RWPE1 (cell line): ENCODE measurements around the gene IFRD1.

Source experiments
- CTCF ChIA-PET: fragments of 350-600 bp; sonication (Branson Sonifier 250); formaldehyde crosslinking; extraction: SDS; loops from one replicate; lab custom pipeline; 2021; lab: Yijun Ruan, JAX
- POLR2A ChIA-PET: fragments of 400-600 bp; formaldehyde crosslinking; extraction: SDS; loops from one replicate; lab custom pipeline; 2020; ENCODE audit warnings: antibody characterized with exemption; ENCODE audit not compliant: low non-redundant PET; lab: Yijun Ruan, JAX
- DNase-seq: peaks from one replicate; pipeline ENCODE4 v3.0.0; 2012; ENCODE audit warnings: low spot score
- H3K27ac ChIP-seq: fragments of 450-650 bp; 2 replicates; pipeline ENCODE4 v1.5.1; 2017
- TF ChIP-seq, protein P1 (sequence below): fragments of 450-650 bp; conservative IDR thresholded peaks from 2 replicates; pipeline ENCODE4 v1.5.1; 2017; ENCODE audit warnings: low read depth, mild to moderate bottlenecking

IFRD1 gene

GRCh38 chr7:112476390-112477052, 26.3 kb downstream of the IFRD1 start:
- DNase-seq: no peak
- TF ChIP-seq, protein P1, sequence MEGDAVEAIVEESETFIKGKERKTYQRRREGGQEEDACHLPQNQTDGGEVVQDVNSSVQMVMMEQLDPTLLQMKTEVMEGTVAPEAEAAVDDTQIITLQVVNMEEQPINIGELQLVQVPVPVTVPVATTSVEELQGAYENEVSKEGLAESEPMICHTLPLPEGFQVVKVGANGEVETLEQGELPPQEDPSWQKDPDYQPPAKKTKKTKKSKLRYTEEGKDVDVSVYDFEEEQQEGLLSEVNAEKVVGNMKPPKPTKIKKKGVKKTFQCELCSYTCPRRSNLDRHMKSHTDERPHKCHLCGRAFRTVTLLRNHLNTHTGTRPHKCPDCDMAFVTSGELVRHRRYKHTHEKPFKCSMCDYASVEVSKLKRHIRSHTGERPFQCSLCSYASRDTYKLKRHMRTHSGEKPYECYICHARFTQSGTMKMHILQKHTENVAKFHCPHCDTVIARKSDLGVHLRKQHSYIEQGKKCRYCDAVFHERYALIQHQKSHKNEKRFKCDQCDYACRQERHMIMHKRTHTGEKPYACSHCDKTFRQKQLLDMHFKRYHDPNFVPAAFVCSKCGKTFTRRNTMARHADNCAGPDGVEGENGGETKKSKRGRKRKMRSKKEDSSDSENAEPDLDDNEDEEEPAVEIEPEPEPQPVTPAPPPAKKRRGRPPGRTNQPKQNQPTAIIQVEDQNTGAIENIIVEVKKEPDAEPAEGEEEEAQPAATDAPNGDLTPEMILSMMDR: no peak
- ChIA-PET CTCF (interaction anchor here (0.6 kb wide), 1 partner anchor 72 kb away, joined by 3 read pairs; no protein-coding TSS in a partner anchor), POLR2A (no interaction called here)
- H3K27ac ChIP-seq: no peak overlapping the region

GRCh38 chr7:112481121-112481736, 31.0 kb downstream of the IFRD1 start:
- TF ChIP-seq, protein P1: no peak
- H3K27ac ChIP-seq: no peak overlapping the region
- no peak for DNase-seq
- ChIA-PET CTCF (interaction anchor here (0.7 to 1.5 kb wide), 4 partner anchors 10 to 279 kb away, joined by 3 to 4 read pairs (median 4); partner anchors contain the start of gene IFRD1), POLR2A (interaction anchor here (0.6 kb wide), 1 partner anchor 31 kb away, joined by 3 read pairs; the partner anchor contains the start of gene IFRD1)

GRCh38 chr7:112481833-112482670, 31.8 kb downstream of the IFRD1 start:
- no peak overlapping the region for H3K27ac ChIP-seq
- ChIA-PET CTCF (interaction anchor here (0.8 kb wide), 1 partner anchor 280 kb away, joined by 3 read pairs; no protein-coding TSS in a partner anchor), POLR2A (interaction anchor here (0.6 kb wide), 1 partner anchor 32 kb away, joined by 3 read pairs; the partner anchor contains the start of gene IFRD1)
- peak; percentile 82 for DNase-seq
- TF ChIP-seq, protein P1: no peak

DNA sequence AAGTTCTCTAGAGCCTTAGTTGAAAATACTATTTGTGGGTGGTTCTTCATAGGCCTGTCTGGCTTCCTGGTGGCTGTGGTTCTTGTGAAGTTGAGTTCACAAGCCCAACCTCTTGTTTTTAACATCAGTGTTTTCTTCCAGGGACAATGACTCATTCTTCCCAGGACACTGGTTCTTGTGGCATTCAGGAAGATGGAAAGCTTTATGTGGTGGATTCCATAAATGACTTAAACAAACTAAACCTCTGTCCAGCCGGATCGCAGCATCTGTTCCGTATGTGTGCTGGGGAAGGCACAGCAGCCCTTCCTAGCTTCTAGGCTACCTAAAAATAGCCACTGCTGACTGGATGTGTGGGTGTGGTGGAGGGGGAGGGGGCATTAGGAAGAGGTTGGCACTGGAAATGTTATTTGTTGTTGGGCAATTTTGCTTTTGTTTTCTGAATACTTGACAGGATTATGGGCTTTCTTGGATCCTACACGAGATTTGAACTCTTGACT, 34.5 kb downstream of the IFRD1 start:
- ChIA-PET CTCF (interaction anchor here (0.5 to 0.6 kb wide), 2 partner anchors 645 to 851 kb away, joined by 3 to 4 read pairs; no protein-coding TSS in a partner anchor), POLR2A (no interaction called here)
- no peak for DNase-seq
- H3K27ac ChIP-seq: no peak overlapping the region
- TF ChIP-seq, protein P1: no peak

- no peak overlapping the region for H3K27ac ChIP-seq
- POLR2A ChIA-PET: no interaction called here
- CTCF ChIA-PET: no interaction called here
- TF ChIP-seq, protein P1: no peak
- no peak for DNase-seq
These were observed 35.5 kb downstream of the IFRD1 start for GRCh38 chr7:112485766-112486165.
